Measurements from ENCODE around the gene NRAS. TPM values are rescaled to one million over a fixed set of nuclear protein-coding genes. Genes with fewer than 3 reads are reported as not detected.

The NRAS gene
- total RNA-seq (10 to 100 TPM; 14.7 to 62.1 (median 29.0) TPM), polyA plus RNA-seq (10 to 100 TPM in 2 of 3 donors, 1 to 10 TPM in 1; 9.2 to 23.5 (median 18.9) TPM)
- long read RNA-seq, donor 1, full-length matches to known transcripts, result 11 of 26 reads
- long read RNA-seq, donor 1, partial matches to known transcripts, result 15 of 26 reads
- long read RNA-seq, donor 1, other reads (novel, unspliced or antisense), result 0 of 26 reads
- long read RNA-seq, donor 2, full-length matches to known transcripts, result 24 of 24 reads
- long read RNA-seq, donor 2, partial matches to known transcripts, result 0 of 24 reads
- long read RNA-seq, donor 2, other reads (novel, unspliced or antisense), result 0 of 24 reads
- long read RNA-seq, donor 3, full-length matches to known transcripts, result 15 of 15 reads
- long read RNA-seq, donor 3, partial matches to known transcripts, result 0 of 15 reads
- long read RNA-seq, donor 3, other reads (novel, unspliced or antisense), result 0 of 15 reads
- long read RNA-seq, donor 4, full-length matches to known transcripts, result 1 of 1 reads
- long read RNA-seq, donor 4, partial matches to known transcripts, result 0 of 1 reads
- long read RNA-seq, donor 4, other reads (novel, unspliced or antisense), result 0 of 1 reads
- long read RNA-seq, donor 5, full-length matches to known transcripts, result 30 of 36 reads
- long read RNA-seq, donor 5, partial matches to known transcripts, result 6 of 36 reads
- long read RNA-seq, donor 5, other reads (novel, unspliced or antisense), result 0 of 36 reads
- long read RNA-seq, donor 6, result 0 reads
- long read RNA-seq, donor 7, full-length matches to known transcripts, result 36 of 36 reads
- long read RNA-seq, donor 7, partial matches to known transcripts, result 0 of 36 reads
- long read RNA-seq, donor 7, other reads (novel, unspliced or antisense), result 0 of 36 reads
- long read RNA-seq, donor 8, full-length matches to known transcripts, result 18 of 18 reads
- long read RNA-seq, donor 8, partial matches to known transcripts, result 0 of 18 reads
- long read RNA-seq, donor 8, other reads (novel, unspliced or antisense), result 0 of 18 reads
- long read RNA-seq, donor 9, full-length matches to known transcripts, result 21 of 26 reads
- long read RNA-seq, donor 9, partial matches to known transcripts, result 5 of 26 reads
- long read RNA-seq, donor 9, other reads (novel, unspliced or antisense), result 0 of 26 reads
- long read RNA-seq, donor 10, full-length matches to known transcripts, result 4 of 4 reads
- long read RNA-seq, donor 10, partial matches to known transcripts, result 0 of 4 reads
- long read RNA-seq, donor 10, other reads (novel, unspliced or antisense), result 0 of 4 reads

- H3K27ac ChIP-seq, result peak within 1 kb of the TSS; percentile 78 to 97 (median 91)
- no peaks in the 10 kb centered on the region for H3K9me3 ChIP-seq
- H3K27me3 ChIP-seq, result no peaks in the 10 kb centered on the region
- H3K4me3 ChIP-seq, result peak within 1 kb of the TSS; percentile 60 to 94 (median 87)
- intact Hi-C loops (cut with DNase I; ENCODE audit: low total_unique reads), result no loop called here
- no peak for TF ChIP-seq POLR2A (IDR thresholded peaks at IDR 0.05)
- TF ChIP-seq EP300 (IDR thresholded peaks at IDR 0.05), result peak; percentile 5
- peak; percentile 70 to 97 (median 81) for TF ChIP-seq POLR2AphosphoS5 (IDR thresholded peaks at IDR 0.05)
- peaks cover 48 to 74% (median 68%) of the 10 kb centered on the region in 4 donors for H3K36me3 ChIP-seq
- peak; percentile 95 to 98 for DNase-seq
- peaks cover 8 to 33% (median 26%) of the 10 kb centered on the region in 4 donors for H3K4me1 ChIP-seq
- WGBS, 5 donors, result 0 to 1% (median 0%) methylated on average over 22 to 38 of the region's 38 CpGs
These were observed at the start of gene NRAS for GRCh38 chr1:114716304-114717170. Gene NRAS (minus strand): TSS chr1:114716771. CDS start chr1:114716160, 611 bp downstream.

- no peak overlapping the region for H3K27ac ChIP-seq
- 82 to 89% (median 86%) methylated on average over 4 of the region's 4 CpGs for WGBS, 5 donors
- intact Hi-C loops (cut with DNase I; ENCODE audit: low total_unique reads), result no loop called here
- H3K4me1 ChIP-seq, result no peaks in the 10 kb centered on the region
- H3K36me3 ChIP-seq, result peaks cover 0 to 19% (median 8%) of the 10 kb centered on the region in 4 donors
- no peaks in the 10 kb centered on the region for H3K27me3 ChIP-seq
- TF ChIP-seq CTCF (IDR thresholded peaks at IDR 0.05) (no peak), POLR2AphosphoS5 (IDR thresholded peaks at IDR 0.05) (no peak), EP300 (IDR thresholded peaks at IDR 0.05) (no peak), POLR2A (IDR thresholded peaks at IDR 0.05) (no peak)
- H3K9me3 ChIP-seq, result peaks cover 0 to 4% (median 0%) of the 10 kb centered on the region in 4 donors
- H3K4me3 ChIP-seq, result no peak overlapping the region
- DNase-seq, result no peak
These were observed 48.1 kb upstream of the NRAS start for GRCh38 chr1:114764689-114765088.

- Histone ChIP-seq H3K27ac (peak overlapping the region; percentile 86 to 100 (median 100)), H3K36me3 (no peaks in the 10 kb centered on the region), H3K4me3 (peak overlapping the region; percentile 80 to 97 (median 90)), H3K4me1 (peaks cover 27 to 43% (median 39%) of the 10 kb centered on the region in 4 donors), H3K9me3 (peaks cover 0 to 3% (median 0%) of the 10 kb centered on the region in 4 donors), H3K27me3 (no peaks in the 10 kb centered on the region)
- intact Hi-C loops (cut with DNase I; ENCODE audit: low total_unique reads), result no loop called here
- WGBS, 5 donors, result 23 to 30% (median 28%) methylated on average over 6 of the region's 6 CpGs
- peak in 1 of 2 donors; percentile 30 for DNase-seq
- TF ChIP-seq POLR2A (IDR thresholded peaks at IDR 0.05) (no peak), POLR2AphosphoS5 (IDR thresholded peaks at IDR 0.05) (no peak), EP300 (IDR thresholded peaks at IDR 0.05) (no peak), CTCF (IDR thresholded peaks at IDR 0.05) (no peak)
These were observed 41.8 kb upstream of the NRAS start for GRCh38 chr1:114758256-114758832.
